K562 (cell line): Measurements from ENCODE around the gene ARL8A. TPM values are rescaled to one million over a fixed set of nuclear protein-coding genes. Genes with fewer than 3 reads are reported as not detected.

Source experiments
- ATF2 ChIP-seq: sonication (generic); formaldehyde crosslinking; IDR thresholded peaks from 2 replicates; pipeline ENCODE4 v1.8.1; 2022; ENCODE audit warnings: missing genetic modification reagents
- BACH1 ChIP-seq: fragments of 200-800 bp; sonication (Bioruptor generic); IDR thresholded peaks from 2 replicates; pipeline ENCODE4 v1.6.1; 2016; ENCODE audit warnings: missing genetic modification characterization, missing compliant biosample characterization
- CBX2 ChIP-seq: fragments of 200-600 bp; sonication (generic); IDR thresholded peaks from one replicate; pipeline ENCODE4 v1.6.1; 2012; ENCODE audit warnings: mild to moderate bottlenecking, low read length, inconsistent platforms; ENCODE audit not compliant: insufficient read depth, poor library complexity, severe bottlenecking
- DACH1 ChIP-seq: fragments of 450-650 bp; IDR thresholded peaks from 2 replicates; pipeline ENCODE4 v1.6.1; 2018; ENCODE audit not compliant: partially characterized antibody
- DIDO1 ChIP-seq: fragments of 450-650 bp; IDR thresholded peaks from 2 replicates; pipeline ENCODE4 v1.6.1; 2016; ENCODE audit warnings: low read depth, missing biosample characterization, missing genetic modification characterization
- GABPB1 ChIP-seq: sonication (generic); formaldehyde crosslinking; IDR thresholded peaks from 2 replicates; pipeline ENCODE4 v1.8.0; 2022; ENCODE audit warnings: mild to moderate bottlenecking, missing genetic modification reagents
- HDAC2 ChIP-seq: fragments of 450-650 bp; IDR thresholded peaks from 2 replicates; pipeline ENCODE4 v1.6.1; 2016; ENCODE audit warnings: mild to moderate bottlenecking
- KDM1A ChIP-seq, 2 experiments: fragments of 450-650 bp; IDR thresholded peaks; 2 replicates each; pipeline ENCODE4 v1.6.1; 2016; ENCODE audit warnings: mild to moderate bottlenecking in 2 of 2
- MXD1 ChIP-seq: fragments of 250-450 bp; sonication (Bioruptor Pico); IDR thresholded peaks from 2 replicates; pipeline ENCODE4 v1.8.0; 2021; ENCODE audit warnings: borderline replicate concordance, mild to moderate bottlenecking, moderate library complexity; ENCODE audit not compliant: poor library complexity, severe bottlenecking
- NEUROD1 ChIP-seq: fragments of 150-350 bp; IDR thresholded peaks from 2 replicates; pipeline ENCODE4 v1.6.1; 2014; ENCODE audit warnings: borderline replicate concordance, low read length, low read depth; ENCODE audit not compliant: partially characterized antibody
- NR3C1 ChIP-seq: sonication (generic); formaldehyde crosslinking; IDR thresholded peaks from 2 replicates; pipeline ENCODE4 v1.8.1; 2022; ENCODE audit warnings: missing genetic modification reagents
- PATZ1 ChIP-seq: fragments of 250-450 bp; sonication (Bioruptor Pico); IDR thresholded peaks from 2 replicates; pipeline ENCODE4 v1.5.0; 2020; ENCODE audit warnings: mild to moderate bottlenecking, borderline replicate concordance
- RBBP5 ChIP-seq: fragments of 200-600 bp; sonication (generic); IDR thresholded peaks from 2 replicates; pipeline ENCODE4 v1.6.1; 2012; ENCODE audit warnings: borderline replicate concordance, mild to moderate bottlenecking, low read length, control low read depth, inconsistent platforms; ENCODE audit not compliant: insufficient read depth, poor library complexity, severe bottlenecking
- RBM25 ChIP-seq: fragments of 200-400 bp; formaldehyde crosslinking; IDR thresholded peaks from 2 replicates; pipeline ENCODE4 v1.6.1; 2018; ENCODE audit warnings: low read length, low read depth, moderate library complexity; ENCODE audit not compliant: severe bottlenecking
- SOX6 ChIP-seq: fragments of 450-650 bp; IDR thresholded peaks from 2 replicates; pipeline ENCODE4 v1.6.1; 2014; ENCODE audit warnings: mild to moderate bottlenecking
- TAF7 ChIP-seq: fragments of 450-650 bp; IDR thresholded peaks from 2 replicates; pipeline ENCODE4 v1.6.1; 2016; ENCODE audit warnings: missing genetic modification characterization, missing compliant biosample characterization
- ZBTB7A ChIP-seq: IDR thresholded peaks from 2 replicates; pipeline ENCODE4 v1.6.1; 2011; ENCODE audit warnings: low read depth, mild to moderate bottlenecking, low read length, moderate library complexity, borderline replicate concordance; ENCODE audit not compliant: control insufficient read depth
- ZC3H4 ChIP-seq: sonication (generic); formaldehyde crosslinking; IDR thresholded peaks from 2 replicates; pipeline ENCODE4 v1.9.0; 2021; ENCODE audit warnings: missing genetic modification reagents, borderline replicate concordance
- ZNF395 ChIP-seq: fragments of 200-800 bp; sonication (Bioruptor generic); IDR thresholded peaks from 2 replicates; pipeline ENCODE4 v1.6.1; 2017; ENCODE audit warnings: missing genetic modification characterization, missing compliant biosample characterization
- ZNF551 ChIP-seq: fragments of 250-450 bp; sonication (Bioruptor Pico); IDR thresholded peaks from 2 replicates; pipeline ENCODE4 v1.5.0; 2021; ENCODE audit warnings: mild to moderate bottlenecking, moderate library complexity
- ZNF584 ChIP-seq: fragments of 200-800 bp; sonication (Bioruptor generic); IDR thresholded peaks from 2 replicates; pipeline ENCODE4 v1.6.1; 2016; ENCODE audit warnings: low read depth, mild to moderate bottlenecking, missing genetic modification characterization, missing compliant biosample characterization
- ZNF644 ChIP-seq: fragments of 200-800 bp; sonication (Bioruptor generic); IDR thresholded peaks from 2 replicates; pipeline ENCODE4 v1.6.1; 2016; ENCODE audit warnings: low read depth, missing genetic modification characterization, missing compliant biosample characterization
- ZZZ3 ChIP-seq: fragments of 450-650 bp; IDR thresholded peaks from 2 replicates; pipeline ENCODE4 v1.6.1; 2016; ENCODE audit warnings: antibody characterized with exemption, mild to moderate bottlenecking, moderate library complexity
- polyA plus RNA-seq, 8 experiments: library from polyadenylated mRNA; depleted of rRNA in 4 of 8; stranded (reverse) in 5 of 8; unstranded in 3 of 8; fragments of >200 nt; fragmentation: Nextera tagmentation in 2 of 8; fragmentation: Illumina TruSeq in 1 of 8; extraction: Ambion mirVana in 2 of 8; extraction: Trizol in 1 of 8; gene quantifications; 2 replicates each; pipeline versions ENCODE4 v1.2.1 to v1.2.3, GENCODE V29; 2011 to 2014; ENCODE audit warnings: inconsistent platforms in 1 of 8, missing spikeins in 1 of 8
- total RNA-seq, 7 experiments: library from RNA; depleted of rRNA in 6 of 7; stranded (reverse); fragments of >200 nt in 6 of 7; fragmentation: Illumina TruSeq in 2 of 7; extraction: Trizol in 2 of 7; gene quantifications; 2 replicates each; pipeline versions ENCODE4 v1.2.1 to v1.2.3, GENCODE V29; 2011 to 2021; ENCODE audit warnings: low replicate concordance in 1 of 7

Gene ARL8A
- total and polyA plus RNA-seq, 9 of the 15 experiments (the other 6 are each of a cell fraction or from before 2014, with no cell fraction given): 0.17 to 27.3 (median 15.6) TPM

- peak; percentile 60; the same call in 1 of the 2 replicates for TF ChIP-seq HDAC2
- TF ChIP-seq SOX6: no peak
- TF ChIP-seq BACH1 (tag): no peak
- TF ChIP-seq ZNF395 (CRISPR knock-in tag): no peak
- TF ChIP-seq TAF7 (tag): no peak
- no peak for TF ChIP-seq ZNF644 (tag)
- TF ChIP-seq ZNF584: no peak
- peak; percentile 53; the same call in 1 of the 2 replicates for TF ChIP-seq NR3C1 (CRISPR knock-in tag)
- TF ChIP-seq ATF2 (CRISPR knock-in tag): 0 out of 2 replicates have a peak, but pooled peaks have one; percentile 36
- peak; percentile 67; the same call in 1 of the 2 replicates for TF ChIP-seq ZBTB7A
- TF ChIP-seq KDM1A (IDR thresholded peaks at IDR 0.05): no peak
- TF ChIP-seq GABPB1 (CRISPR knock-in tag): peak; percentile 49; the same call in 1 of the 2 replicates
- TF ChIP-seq NEUROD1: no peak
- no peak for TF ChIP-seq CBX2
- no peak for TF ChIP-seq DACH1
- no peak for TF ChIP-seq RBM25
- TF ChIP-seq ZZZ3: no peak
- peak; percentile 49 for TF ChIP-seq RBBP5
- no peak for TF ChIP-seq PATZ1
- no peak for TF ChIP-seq DIDO1 (tag)
- no peak for TF ChIP-seq MXD1 (CRISPR knock-in tag)
- TF ChIP-seq ZC3H4 (CRISPR knock-in tag): 0 out of 2 replicates have a peak, but pooled peaks have one; percentile 19
- TF ChIP-seq ZNF551 (CRISPR knock-in tag): no peak
Measured at GRCh38 chr1:202143768-202144401, 652 bp downstream of the ARL8A start (continued).
